Stimulated activated CD4-positive, alpha-beta T cell treated with anti-CD3 and anti-CD28 coated beads, Interleukin-1b, Interleukin-23, amount 100 ng/mL, for 24 hours (primary cell): ENCODE results near the gene PFN1.

ENCODE experiments used
- DNase-seq, 4 experiments: peaks; one replicate each; pipeline ENCODE4 v3.0.0-alpha.2; 2020; ENCODE audit warnings: low read depth in 4 of 4, low spot score in 1 of 4

PFN1 gene

DNA sequence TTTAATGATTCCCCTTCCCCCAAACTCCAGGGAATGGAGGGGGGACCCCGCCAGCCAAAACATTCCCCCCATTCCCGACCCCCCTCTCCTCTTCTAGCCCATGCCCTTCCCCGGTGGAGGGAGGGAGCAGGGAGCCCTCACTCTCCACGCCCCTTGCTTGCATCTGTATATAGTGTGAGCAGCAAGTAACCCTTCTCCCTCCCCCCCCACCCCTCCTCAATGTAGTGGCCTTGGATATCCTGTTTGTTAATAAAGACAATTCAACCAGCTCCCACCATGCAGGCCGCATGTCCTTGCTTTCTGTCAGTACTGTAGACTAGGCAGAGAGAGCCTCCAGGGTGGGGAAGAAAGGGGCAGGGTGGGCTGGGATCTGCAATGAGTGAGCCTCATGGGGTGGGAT is 50.5 kb downstream of the PFN1 start:
- no peak for DNase-seq

GRCh38 chr17:4897198-4897687 is 51.1 kb downstream of the PFN1 start:
- DNase-seq = no peak

DNA sequence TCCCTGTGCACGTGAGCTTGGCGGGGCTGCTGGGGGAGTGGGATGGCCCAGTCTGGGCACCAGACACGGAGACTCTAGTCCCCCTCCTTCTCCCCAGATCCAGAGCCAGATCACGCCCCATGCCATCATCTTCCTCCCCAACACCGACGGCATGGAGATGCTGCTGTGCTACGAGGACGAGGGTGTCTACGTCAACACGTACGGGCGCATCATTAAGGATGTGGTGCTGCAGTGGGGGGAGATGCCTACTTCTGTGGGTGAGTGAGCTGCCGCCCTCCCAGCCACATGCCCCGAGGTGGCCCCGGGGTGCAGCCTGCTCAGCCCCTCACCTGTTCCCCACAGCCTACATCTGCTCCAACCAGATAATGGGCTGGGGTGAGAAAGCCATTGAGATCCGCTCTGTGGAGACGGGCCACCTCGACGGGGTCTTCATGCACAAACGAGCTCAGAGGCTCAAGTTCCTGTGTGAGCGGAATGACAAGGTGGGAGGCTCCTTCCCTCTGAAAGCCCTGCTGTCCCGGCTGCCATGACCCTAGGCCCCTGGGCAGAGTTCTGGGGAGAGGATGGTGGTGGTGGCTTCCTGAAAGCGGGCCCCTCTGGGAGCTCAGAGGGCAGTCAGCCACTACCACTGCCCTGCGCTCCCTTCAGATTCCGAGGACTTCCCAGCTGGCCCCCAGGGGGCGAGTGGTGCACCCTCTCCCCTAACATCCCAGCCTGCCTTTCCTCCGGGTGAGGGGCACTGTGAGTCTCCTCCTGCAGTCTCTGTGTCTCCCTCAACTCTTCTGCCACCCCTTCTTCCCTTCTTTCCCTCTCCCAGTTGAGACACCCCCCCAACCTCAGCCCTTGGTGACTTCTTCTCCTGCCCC is 51.8 kb downstream of the PFN1 start:
- DNase-seq = no peak

GRCh38 chr17:4895657-4896331 is 52.5 kb downstream of the PFN1 start:
- no peak for DNase-seq
